GM21576 (cell line): ENCODE data around the gene PTK6.

ENCODE experiments used
- ATAC-seq: cut with Tn5 transposase; IDR thresholded peaks from one replicate; pipeline ENCODE4 v1.9.1; 2021; ENCODE audit warnings: mild to moderate bottlenecking, moderate library complexity; ENCODE audit not compliant: unreplicated experiment

PTK6 gene

DNA sequence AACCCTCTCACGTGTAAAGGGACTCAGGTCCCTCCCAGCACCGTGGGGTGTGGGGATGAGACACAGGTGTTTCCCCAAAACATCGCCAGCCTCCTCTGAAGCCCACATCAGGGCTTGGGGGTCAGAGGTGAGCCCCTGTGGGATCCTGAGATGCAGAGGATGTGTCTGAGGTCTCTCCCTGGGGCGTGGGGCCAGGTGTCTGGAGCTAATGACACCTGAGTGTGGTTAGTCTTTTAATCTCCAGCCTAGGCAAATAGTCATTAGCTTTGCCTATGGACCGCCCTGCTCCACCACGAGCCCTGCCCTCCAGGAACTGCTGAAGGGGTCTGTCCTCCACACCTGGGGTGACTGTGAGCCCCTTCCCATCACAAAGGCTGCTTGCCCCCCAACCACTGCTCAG lies 8.6 kb upstream of the PTK6 start:
- ATAC-seq: no peak

DNA sequence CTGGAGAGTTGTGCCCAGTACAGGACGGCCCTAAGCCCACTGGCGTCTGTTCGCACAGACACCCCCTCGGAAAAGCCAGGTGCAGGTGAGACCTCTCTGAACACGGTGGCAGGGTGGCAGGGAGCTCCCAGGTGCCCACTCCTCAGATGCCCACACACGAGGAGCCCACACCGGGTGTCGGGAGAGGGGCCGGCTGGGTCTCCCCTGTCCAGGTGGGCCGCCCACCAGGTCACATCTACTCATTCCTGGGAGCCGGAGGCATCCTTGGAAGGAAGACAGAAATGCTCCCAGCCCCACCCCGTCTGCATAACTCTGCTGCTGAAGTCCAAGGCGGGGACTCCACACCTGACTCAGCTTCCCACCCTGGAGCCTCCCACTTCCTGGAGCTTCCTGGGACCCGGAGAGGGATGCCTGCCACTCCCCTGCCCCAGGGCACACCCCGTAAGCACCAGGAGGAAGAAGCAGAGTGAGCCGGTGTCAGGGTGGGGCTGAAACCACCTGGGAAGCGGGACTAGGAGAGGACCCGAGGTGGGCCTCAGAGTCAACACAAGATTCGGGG lies 7.9 kb upstream of the PTK6 start:
- ATAC-seq: no peak

DNA sequence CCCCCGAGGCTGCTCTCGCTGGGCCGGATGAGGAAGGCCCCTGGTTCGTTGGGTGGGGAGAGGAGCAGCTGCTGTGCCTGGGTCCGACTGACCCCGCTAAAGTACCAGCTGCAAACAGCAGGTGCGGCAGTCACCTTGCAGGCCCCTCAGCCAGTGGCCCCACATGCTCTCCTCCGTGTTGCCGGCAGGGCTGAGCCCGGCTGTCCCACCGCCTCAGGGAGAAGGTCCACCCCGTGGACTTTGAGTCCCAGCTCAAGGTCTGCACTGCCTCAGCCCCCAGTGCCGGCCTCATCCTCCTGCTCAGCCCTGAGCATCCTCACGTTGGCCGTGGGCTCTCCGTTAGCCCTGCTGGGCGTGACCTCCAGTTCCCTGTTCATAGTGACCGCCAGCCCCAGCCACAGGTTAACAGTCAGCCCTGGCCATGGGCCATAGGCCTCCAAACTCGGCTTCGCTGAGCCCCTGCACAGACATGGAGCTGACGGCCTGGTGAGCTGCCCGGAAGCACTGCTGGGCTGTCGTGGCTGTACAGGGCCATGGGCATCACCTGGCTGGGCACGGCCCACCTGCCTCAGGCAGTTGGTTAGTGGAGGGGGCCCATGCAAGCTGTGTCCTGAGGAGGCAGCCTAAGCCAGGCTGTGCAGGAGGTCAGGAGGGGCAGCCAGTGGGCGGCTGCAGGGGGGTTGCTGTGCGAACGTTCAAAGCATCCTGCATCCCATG lies 7.2 kb upstream of the PTK6 start:
- ATAC-seq: no peak

DNA sequence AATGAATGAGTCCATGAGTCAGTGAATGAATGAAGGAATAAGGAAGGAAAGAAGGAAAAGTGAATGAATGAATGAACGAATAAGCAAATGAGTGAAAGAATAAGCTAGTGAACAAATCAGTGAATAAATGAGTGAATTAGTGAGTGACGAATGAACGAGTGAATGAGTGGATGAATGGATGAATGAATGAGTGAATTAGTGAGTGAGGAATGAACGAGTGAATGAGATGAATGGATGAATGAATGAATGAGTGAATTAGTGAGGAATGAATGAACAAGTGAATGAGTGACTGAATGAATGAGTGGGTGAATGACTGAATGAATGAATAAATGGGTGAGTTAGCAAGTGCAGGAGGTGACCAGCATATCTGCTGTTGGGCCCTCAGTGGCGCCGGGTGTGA lies 6.6 kb upstream of the PTK6 start:
- no peak for ATAC-seq

DNA sequence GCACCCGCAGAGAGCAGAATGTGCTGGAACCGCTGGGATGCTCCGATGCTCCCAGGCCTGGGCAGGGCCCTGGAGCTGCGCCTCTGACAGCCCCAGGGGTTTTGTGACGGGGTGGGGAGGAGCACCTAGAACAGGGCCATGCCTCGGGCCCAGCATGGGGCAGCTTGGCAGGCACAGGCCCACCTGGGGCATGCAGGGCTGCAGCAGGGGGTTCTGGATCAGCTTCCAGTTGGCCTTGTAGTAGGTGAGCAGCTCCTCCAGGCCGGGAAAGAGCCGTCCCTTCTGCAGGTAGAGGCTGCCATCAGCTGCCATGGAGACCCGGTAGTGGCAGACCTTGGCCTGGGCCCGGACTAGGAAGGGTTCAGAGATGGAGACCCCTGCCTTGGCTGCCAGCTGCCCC lies 6.0 kb upstream of the PTK6 start:
- ATAC-seq: no peak

DNA sequence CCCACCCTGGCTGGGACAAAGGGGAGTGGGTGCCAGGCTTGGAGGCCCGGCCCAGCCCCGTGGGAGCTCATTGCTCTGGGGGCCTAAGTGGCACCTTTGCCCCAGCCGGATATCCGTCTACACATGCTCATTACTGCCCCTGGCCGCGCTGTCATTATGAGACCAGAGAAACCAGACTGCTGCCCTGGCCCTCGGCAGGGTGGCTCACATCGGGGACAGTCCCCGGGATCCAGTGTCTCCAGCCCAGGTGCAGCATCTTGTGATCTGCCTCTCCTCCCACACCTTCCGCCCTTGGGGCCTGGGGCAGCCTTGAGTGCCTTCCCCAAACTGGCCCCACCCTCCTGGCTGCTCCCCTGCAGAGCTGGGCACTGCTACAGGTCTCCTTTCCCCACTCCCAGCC lies 5.5 kb upstream of the PTK6 start:
- no peak for ATAC-seq

DNA sequence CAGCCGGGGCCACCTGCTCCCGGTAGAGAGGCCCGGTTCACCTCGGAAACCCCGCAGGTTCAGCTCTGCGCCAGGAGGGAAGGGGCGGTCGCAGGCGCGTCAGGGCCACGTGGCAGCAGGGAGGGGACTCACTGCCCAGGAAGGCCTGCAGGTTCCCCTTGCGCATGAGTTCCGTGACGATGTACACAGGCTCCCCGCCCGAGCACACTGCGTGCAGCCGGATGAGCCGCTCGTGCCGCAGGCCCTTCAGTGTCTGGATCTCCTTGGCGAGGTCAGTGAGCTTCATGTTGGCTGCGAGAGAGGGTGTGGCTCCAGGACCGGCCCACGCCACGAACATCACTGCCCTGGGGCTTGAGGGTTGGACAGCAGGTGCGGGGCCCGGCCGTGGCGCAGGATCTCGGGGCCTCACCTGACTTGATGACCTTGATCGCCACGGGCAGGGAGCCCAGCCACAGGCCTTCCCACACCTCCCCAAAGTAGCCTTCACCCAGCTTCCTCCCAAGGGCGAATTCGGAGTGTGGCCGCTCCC lies 4.9 kb upstream of the PTK6 start:
- no peak for ATAC-seq

DNA sequence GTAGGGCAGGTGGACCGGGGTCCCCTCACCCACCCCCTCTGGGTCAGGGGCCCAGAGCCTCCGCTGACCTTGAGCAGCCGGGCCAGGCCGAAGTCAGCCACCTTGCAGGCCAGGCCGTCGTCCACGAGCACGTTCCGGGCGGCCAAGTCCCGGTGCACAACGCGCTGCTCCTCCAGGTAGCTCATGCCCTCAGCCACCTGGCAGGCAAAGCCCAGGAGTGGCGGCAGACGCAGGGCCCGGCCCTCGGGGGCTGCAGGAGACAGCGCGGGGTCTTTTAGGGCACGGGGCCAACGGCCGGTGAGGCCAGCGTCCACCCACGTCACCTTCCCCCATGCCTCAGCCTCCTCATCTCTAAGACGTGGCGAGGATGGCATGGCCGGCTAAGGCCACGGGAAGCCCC lies 4.2 kb upstream of the PTK6 start:
- no peak for ATAC-seq

DNA sequence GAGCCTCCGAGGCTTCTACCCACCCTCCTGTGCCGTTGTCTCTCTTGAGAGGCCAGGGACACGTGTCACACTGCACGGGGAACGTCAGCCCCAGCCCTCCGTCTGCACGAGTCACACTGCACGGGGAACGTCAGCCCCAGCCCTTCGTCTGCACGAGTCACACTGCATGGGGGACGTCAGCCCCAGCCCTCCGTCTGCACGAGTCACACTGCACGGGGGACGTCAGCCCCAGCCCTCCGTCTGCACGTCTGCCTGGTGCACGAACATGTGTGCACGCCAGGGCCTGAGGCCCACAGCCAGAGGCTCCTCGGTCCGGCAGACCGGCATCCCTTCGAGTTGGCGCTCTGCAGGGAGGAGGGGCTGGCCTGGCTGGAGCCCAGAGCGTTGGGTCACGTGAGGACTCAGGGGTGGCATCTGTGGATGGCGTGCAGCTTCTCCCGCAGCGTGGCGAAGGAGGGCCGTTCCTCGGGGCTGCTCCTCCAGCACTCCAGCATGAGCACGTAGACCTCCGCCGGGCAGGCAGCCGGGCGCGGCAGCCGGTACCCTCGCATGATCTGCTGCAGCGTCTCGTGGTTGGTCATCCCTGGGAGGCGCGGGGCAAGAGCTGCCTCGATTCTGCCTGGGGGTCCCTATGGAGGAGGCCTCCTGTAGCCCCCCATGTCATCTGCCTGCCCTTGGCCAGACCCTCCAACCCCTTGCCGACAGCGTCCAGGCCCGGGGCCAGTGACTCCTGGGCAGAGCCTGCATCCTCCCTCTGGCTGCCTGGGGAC lies 3.4 kb upstream of the PTK6 start:
- no peak for ATAC-seq

DNA sequence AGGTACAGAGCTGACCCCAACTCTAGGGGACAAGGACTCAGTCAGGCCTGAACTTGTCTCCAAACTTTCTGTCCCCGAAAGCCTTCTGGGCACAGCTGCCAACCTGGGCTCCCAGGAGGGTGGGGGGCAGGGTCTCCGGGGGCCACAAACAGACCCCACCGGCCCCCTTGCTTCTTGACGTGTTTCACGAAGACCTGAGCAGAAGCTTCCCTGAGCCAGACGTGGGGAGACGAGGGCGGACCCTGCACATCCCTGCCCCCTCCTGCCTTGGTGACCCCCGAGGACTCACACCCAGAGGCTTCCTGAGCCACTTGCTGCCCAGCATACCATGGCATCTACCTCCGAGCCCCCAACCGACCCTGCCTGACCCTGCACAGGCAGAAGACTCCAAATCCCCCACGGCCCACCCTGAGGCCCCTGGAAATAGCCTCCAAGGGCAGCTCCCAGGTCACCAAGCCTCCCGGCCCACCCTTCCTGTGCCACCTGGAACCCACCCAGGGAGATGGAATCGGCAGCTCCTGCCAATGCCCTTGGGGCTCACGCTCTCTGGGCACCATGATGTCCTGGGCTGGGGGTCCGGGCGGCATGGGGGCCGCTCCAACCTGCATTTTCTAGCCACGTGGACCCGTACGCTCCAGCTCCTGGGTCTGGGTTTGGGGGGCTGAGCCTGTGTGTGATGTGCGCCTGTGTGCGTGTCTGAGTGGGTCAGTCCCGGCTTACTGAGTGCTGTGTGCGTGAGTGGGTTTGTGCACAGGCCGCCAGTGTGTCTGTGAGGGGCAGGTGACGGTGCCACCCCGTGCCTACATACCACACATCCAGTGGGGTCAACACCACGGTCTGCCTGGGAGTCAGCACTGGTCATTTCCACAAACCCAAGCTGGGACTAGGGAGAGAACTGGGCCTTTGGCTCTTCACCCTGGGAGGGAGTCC lies 2.5 kb upstream of the PTK6 start:
- no peak for ATAC-seq

DNA sequence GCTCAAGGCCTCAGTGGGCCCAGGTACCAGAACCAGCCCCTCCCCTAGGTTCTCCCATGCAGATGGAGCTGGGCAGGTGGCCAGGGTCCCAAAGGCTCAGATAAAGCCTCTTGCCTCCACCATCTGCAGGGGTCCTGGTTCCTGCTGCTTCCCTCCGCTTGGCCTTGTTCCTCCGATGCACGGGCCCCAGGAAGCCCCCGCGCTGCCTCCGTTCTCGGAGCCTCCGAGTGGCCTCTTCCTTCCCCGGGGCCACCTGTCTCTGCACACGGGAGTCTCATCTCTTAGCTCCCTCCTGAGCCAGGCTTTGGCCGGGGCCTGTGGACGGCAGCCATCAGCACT lies 1.9 kb upstream of the PTK6 start:
- no peak for ATAC-seq

DNA sequence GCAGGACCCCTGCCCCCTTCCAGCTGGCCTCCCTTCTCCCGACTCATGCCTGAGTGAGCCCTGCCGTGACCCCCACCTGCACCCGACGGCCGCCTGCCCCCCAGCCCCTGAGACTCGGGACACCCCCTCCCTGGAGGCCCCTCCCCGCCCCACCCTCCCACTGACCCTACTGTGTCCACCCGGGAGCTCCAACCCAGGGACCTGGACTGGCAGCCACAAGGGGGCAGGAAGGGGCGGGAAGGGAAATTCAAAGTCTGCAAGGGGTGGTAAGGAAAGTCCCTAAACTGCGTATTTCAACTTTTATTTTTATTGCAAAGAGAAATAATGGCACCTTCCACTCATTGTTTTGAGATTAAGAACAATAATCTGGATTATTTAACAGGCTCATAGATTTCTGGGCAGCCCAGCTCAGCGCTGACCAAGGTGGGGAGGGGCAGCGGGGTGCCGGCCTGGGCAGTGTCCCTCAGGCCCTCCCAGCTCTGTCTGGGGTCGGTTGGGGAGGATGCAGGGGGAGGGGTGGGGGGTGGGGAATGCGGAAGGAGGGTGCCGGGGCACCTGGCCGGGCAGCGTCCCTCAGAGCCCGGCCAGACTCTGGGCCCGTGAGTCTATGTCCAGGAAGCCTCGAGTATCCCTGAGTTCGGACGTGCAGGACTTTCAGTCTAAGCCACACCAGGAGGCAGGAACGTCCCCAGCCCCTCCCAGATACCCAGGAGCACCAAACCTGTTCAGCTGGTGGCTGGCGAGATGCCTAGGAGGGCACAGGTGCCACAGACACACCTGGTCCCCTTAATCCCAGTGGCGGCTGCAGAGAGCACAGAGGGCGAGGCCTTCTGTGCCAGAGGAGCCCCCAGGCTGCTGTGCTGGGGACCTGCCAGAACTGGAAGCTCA lies 1.3 kb upstream of the PTK6 start:
- ATAC-seq: no peak

DNA sequence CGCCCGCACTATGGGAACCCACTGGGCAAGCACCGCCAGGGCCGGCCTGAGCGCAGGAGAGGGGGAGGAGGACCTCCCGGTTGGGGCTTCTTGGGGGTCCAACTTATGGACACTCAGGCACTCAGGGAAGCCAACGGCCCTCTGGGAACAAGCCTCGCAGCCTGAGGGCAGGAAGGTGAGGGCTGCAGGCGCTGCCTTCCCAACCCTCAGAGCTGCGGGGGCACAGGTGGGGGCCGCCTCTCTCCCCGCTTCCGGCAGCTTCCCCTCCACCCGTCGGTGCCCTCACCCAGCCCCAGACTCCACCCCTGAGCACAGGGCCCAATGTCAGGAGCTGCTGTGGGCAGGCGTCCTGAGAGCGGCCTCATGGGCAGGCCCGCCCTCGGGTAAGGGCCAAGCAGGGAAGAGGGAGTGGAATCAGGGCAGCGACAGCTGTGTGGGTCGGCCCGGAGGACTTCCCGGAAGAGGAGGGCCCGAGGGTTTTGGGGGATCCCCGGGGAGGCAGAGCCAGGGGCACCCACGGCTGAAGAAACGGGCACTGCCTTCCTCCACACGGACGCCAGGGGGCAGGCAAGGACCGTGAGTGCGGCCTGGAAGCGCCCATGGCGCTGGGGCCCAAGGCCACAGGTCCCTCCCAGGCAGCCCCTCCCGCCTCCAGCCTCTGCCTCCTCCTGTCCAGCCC lies 488 bp upstream of the PTK6 start:
- ATAC-seq: peak; percentile 80

DNA sequence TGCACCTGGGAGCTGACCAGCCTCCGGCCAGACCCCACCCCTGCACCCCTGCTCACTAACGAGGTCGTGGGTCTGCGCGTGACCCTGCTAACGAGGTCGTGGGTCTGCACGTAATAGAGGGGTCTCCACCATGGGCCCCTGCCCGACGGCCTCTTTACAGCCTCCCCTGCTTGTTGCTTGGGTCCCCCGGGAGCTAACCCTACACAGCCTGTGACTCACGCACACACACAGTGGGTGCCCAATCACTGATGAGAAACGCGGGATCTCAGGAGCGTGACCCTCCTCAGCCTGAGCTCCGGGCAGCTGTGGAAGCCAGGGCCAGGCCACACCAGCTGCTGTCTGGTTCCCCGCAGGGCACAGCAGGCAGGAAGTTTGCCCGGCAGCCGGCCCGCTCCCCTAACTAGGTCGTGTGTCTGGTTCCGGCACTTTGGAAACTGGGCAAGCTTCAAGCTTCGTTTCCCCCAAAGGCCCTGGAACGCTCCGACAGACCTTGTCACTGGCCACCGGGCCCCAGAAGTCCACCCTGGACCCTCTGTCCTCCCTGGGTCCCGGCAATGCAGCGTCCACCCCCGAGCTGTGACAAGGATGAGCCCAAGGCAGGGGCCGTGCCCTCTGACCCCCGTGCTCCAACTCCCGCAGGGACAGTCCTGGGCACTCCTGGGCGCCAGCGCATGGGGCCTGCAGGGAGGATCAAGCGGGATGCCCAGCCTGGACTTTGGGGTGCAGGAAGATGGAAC lies 767 bp downstream of the PTK6 start:
- no peak for ATAC-seq

DNA sequence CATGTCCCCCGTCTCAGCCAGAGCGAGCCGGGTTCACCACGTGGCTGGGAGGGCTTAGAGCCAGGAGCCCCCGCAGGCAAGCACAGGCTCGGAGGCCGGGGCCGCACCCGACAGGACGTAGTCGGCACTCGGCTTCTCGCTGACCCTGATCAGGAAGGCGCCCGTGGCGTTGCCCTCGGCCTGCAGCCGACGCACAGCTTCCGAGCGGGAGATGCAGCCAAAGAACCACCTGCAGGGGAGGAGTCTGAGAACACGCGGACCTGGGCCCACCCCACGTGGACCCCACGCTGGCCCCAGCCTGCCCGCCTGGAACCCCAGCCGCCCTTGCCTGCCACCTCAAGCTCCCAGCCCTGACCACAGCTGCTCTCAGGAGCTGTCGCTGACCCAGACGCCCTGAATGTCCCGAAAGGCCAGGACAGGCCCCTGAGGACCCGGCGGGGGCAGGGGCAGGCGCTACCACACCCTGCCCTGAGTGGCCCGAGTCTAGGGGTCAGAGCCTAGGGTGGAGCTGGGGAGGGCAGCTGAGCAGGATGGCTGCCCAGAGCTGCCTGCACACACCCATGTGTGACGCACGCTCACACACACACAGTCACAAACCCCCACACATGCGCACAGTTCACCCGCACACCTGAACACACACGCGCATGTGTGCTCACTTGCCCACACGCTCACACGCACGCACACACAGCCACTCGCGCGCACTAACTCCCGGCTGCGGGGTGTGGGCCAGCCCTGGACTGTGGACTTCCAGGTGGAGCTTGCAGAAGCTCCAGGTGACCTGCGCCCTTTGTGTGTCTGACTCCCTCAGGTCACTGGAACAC lies 2.1 kb downstream of the PTK6 start:
- ATAC-seq: no peak

DNA sequence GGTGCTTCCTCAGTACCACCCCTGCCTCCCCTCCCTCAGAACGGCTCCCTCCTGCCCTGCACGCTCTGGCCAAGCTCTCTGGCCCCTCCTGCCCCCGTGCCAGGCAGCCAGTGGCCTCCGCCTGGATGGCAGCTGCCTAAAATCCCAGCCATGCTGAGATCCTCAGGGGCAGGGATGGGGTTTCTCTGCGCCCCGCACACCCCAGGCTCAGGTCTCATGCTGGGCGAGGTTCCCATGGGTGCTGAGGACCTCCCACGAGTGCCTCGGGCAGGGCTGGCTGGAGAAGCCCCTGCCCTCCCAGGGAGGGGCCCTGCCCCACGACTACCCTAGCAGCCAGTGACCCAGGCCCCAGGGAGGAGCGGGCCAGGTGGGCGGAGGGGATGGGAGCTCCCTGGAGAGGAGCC lies 2.7 kb downstream of the PTK6 start:
- ATAC-seq: no peak

DNA sequence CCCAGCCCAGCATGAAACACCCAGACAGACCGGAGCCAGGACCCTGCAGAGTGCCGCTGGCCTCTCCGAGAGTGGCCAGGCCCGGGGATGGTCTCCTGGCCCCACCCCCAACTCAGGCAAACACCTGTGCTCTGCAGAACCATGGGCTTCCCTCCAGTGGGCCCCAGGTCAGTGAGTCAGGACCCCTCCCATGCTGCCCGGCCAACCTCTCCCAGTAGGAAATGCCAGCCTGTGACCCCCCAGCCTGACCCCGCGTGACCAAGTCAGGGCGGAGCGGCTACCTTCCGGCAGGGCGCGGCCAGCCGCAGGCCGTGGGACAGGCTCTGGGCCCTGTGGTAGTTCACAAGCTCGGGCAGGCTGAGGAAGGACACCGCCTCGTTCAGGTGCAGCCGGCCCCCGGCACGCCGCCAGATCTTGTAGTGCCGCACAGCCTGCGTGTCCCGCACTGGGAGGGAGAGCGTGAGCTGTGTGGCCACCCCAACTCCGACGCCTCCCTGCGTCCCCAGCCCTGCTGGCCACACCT lies 3.2 kb downstream of the PTK6 start:
- ATAC-seq: no peak

DNA sequence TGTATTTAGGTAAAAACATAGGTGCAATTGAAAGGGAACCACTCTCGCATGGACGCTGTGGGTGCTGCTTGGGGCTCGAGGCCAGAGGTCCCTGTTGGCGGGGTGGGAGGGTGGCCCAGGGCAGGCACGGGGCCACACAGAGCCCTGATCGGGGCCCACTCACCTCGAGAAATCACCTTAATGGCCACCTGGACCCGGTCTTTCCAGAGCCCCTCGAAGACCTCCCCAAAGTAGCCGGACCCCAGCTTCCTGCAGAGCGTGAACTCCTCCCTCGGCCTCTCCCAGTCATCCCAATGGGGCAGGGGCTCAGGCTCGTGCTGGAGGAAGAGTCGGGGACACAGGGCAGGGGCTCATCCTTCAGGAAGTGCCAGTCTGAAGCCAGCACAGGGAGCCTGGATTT lies 3.8 kb downstream of the PTK6 start:
- no peak for ATAC-seq
